ENCODE data around the gene GCC2. TPM values are rescaled to one million over a fixed set of nuclear protein-coding genes. Genes with fewer than 3 reads are reported as not detected.

GCC2 gene
- total and polyA plus RNA-seq, 2 of the 13 experiments (the other 11 are each of a cell fraction or from before 2014, with no cell fraction given) = 17.6 to 22.5 TPM

DNA sequence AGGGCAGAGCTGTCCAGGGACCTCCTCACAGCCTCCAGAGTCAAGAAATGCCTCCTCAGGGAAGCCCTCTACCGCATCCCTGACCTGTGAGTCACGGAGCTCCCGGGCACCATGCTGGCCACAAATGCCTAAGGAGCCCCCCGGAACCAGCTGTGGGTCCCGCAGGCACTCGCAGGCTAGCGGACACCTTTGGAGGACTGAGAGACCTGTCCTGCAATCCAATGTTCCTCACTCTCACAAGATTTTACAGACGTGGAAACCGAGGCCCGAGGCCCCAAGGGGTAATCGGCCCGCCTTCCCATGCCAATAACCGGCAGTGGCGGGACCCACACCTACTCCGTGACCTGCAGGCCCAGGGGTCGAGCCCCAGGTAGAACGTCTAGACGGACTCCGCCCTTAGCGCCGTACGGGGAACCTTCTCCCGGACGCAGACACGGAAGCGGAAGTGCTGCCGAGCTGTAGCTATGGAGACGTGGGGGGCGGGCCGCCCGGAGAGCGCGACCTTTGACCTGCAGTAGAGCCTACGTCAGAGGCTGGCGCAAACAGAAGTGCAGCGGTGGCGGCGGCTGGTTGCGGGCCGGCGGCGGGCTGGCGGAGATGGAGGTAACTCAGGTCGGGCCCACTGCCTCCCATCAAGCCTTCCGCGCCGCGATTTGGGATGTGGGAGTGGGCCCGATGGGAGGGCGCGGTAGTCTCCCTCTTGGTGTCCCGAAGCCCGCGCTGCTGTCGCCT, at the start of gene GCC2 (continued):
- TF ChIP-seq, protein P1, sequence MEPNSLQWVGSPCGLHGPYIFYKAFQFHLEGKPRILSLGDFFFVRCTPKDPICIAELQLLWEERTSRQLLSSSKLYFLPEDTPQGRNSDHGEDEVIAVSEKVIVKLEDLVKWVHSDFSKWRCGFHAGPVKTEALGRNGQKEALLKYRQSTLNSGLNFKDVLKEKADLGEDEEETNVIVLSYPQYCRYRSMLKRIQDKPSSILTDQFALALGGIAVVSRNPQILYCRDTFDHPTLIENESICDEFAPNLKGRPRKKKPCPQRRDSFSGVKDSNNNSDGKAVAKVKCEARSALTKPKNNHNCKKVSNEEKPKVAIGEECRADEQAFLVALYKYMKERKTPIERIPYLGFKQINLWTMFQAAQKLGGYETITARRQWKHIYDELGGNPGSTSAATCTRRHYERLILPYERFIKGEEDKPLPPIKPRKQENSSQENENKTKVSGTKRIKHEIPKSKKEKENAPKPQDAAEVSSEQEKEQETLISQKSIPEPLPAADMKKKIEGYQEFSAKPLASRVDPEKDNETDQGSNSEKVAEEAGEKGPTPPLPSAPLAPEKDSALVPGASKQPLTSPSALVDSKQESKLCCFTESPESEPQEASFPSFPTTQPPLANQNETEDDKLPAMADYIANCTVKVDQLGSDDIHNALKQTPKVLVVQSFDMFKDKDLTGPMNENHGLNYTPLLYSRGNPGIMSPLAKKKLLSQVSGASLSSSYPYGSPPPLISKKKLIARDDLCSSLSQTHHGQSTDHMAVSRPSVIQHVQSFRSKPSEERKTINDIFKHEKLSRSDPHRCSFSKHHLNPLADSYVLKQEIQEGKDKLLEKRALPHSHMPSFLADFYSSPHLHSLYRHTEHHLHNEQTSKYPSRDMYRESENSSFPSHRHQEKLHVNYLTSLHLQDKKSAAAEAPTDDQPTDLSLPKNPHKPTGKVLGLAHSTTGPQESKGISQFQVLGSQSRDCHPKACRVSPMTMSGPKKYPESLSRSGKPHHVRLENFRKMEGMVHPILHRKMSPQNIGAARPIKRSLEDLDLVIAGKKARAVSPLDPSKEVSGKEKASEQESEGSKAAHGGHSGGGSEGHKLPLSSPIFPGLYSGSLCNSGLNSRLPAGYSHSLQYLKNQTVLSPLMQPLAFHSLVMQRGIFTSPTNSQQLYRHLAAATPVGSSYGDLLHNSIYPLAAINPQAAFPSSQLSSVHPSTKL (CRISPR knock-in tag; IDR thresholded peaks at IDR 0.05) = peak; percentile 57
- TF ChIP-seq NFKBIZ (CRISPR knock-in tag; IDR thresholded peaks at IDR 0.05) = peak; percentile 64; the same call in 1 of the 2 replicates
- no peak for TF ChIP-seq SRSF1 (optimal IDR thresholded peaks at IDR 0.05; ENCODE audit: low read depth, low read length)
- TF ChIP-seq ZBTB20 (CRISPR knock-in tag; IDR thresholded peaks at IDR 0.05; ENCODE audit: borderline replicate concordance, low read depth) = peak; percentile 63; the same call in 1 of the 2 replicates
- peak; percentile 87 for TF ChIP-seq ETV5 (CRISPR knock-in tag; IDR thresholded peaks at IDR 0.05; ENCODE audit: borderline replicate concordance)
- no peak for TF ChIP-seq HHEX (CRISPR knock-in tag; IDR thresholded peaks at IDR 0.05)
- TF ChIP-seq MYC (CRISPR knock-in tag; IDR thresholded peaks at IDR 0.05; ENCODE audit: borderline replicate concordance) = peak; percentile 53
- TF ChIP-seq CBFB (CRISPR knock-in tag; IDR thresholded peaks at IDR 0.05) = no peak; the same call in 1 of the 2 replicates
- TF ChIP-seq, protein P2, sequence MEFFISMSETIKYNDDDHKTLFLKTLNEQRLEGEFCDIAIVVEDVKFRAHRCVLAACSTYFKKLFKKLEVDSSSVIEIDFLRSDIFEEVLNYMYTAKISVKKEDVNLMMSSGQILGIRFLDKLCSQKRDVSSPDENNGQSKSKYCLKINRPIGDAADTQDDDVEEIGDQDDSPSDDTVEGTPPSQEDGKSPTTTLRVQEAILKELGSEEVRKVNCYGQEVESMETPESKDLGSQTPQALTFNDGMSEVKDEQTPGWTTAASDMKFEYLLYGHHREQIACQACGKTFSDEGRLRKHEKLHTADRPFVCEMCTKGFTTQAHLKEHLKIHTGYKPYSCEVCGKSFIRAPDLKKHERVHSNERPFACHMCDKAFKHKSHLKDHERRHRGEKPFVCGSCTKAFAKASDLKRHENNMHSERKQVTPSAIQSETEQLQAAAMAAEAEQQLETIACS (CRISPR knock-in tag; IDR thresholded peaks at IDR 0.05) = peak; percentile 43; the same call in 1 of the 2 replicates
- TF ChIP-seq ZNF331 (CRISPR knock-in tag; IDR thresholded peaks at IDR 0.05) = peak; percentile 84
- no peak; the same call in 1 of the 2 replicates for TF ChIP-seq KDM1A (CRISPR knock-in tag; IDR thresholded peaks at IDR 0.05)
- TF ChIP-seq, protein P3, sequence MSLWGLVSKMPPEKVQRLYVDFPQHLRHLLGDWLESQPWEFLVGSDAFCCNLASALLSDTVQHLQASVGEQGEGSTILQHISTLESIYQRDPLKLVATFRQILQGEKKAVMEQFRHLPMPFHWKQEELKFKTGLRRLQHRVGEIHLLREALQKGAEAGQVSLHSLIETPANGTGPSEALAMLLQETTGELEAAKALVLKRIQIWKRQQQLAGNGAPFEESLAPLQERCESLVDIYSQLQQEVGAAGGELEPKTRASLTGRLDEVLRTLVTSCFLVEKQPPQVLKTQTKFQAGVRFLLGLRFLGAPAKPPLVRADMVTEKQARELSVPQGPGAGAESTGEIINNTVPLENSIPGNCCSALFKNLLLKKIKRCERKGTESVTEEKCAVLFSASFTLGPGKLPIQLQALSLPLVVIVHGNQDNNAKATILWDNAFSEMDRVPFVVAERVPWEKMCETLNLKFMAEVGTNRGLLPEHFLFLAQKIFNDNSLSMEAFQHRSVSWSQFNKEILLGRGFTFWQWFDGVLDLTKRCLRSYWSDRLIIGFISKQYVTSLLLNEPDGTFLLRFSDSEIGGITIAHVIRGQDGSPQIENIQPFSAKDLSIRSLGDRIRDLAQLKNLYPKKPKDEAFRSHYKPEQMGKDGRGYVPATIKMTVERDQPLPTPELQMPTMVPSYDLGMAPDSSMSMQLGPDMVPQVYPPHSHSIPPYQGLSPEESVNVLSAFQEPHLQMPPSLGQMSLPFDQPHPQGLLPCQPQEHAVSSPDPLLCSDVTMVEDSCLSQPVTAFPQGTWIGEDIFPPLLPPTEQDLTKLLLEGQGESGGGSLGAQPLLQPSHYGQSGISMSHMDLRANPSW (CRISPR knock-in tag; IDR thresholded peaks at IDR 0.05; ENCODE audit: borderline replicate concordance) = peak; percentile 95; the same call in 1 of the 2 replicates
- TF ChIP-seq TBX2 (CRISPR knock-in tag; IDR thresholded peaks at IDR 0.05; ENCODE audit: borderline replicate concordance) = peak; percentile 88
- TF ChIP-seq ZFP36L2 (CRISPR knock-in tag; IDR thresholded peaks at IDR 0.05) = no peak
- TF ChIP-seq, protein P4, sequence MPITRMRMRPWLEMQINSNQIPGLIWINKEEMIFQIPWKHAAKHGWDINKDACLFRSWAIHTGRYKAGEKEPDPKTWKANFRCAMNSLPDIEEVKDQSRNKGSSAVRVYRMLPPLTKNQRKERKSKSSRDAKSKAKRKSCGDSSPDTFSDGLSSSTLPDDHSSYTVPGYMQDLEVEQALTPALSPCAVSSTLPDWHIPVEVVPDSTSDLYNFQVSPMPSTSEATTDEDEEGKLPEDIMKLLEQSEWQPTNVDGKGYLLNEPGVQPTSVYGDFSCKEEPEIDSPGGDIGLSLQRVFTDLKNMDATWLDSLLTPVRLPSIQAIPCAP (CRISPR knock-in tag; IDR thresholded peaks at IDR 0.05; ENCODE audit: low read depth) = no peak
- no peak for TF ChIP-seq NFIC (IDR thresholded peaks at IDR 0.05; ENCODE audit: low read length)
- TF ChIP-seq ZNF556 (CRISPR knock-in tag; IDR thresholded peaks at IDR 0.05; ENCODE audit: borderline replicate concordance) = peak; percentile 88; the same call in 1 of the 2 replicates
- no peak for TF ChIP-seq NPAS2 (CRISPR knock-in tag; IDR thresholded peaks at IDR 0.05; ENCODE audit: borderline replicate concordance)
- TF ChIP-seq PITX1 (CRISPR knock-in tag; IDR thresholded peaks at IDR 0.05) = peak; percentile 67; the same call in 1 of the 2 replicates
